Measurements from ENCODE around the gene SPATA31D1.

- TF ChIP-seq, protein P1, sequence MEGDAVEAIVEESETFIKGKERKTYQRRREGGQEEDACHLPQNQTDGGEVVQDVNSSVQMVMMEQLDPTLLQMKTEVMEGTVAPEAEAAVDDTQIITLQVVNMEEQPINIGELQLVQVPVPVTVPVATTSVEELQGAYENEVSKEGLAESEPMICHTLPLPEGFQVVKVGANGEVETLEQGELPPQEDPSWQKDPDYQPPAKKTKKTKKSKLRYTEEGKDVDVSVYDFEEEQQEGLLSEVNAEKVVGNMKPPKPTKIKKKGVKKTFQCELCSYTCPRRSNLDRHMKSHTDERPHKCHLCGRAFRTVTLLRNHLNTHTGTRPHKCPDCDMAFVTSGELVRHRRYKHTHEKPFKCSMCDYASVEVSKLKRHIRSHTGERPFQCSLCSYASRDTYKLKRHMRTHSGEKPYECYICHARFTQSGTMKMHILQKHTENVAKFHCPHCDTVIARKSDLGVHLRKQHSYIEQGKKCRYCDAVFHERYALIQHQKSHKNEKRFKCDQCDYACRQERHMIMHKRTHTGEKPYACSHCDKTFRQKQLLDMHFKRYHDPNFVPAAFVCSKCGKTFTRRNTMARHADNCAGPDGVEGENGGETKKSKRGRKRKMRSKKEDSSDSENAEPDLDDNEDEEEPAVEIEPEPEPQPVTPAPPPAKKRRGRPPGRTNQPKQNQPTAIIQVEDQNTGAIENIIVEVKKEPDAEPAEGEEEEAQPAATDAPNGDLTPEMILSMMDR (IDR thresholded peaks at IDR 0.05), result no peak
- no peak for TF ChIP-seq POLR2A (IDR thresholded peaks at IDR 0.05)
- no peak for TF ChIP-seq EP300 (IDR thresholded peaks at IDR 0.05)
- no peak for TF ChIP-seq POLR2AphosphoS5 (IDR thresholded peaks at IDR 0.05)
These were observed 3.6 kb upstream of the SPATA31D1 start for GRCh38 chr9:81984928-81985327.
